ENCODE results near the gene MARCHF7.
"Not testable (repeated sequence)": the region's sequence is repeated elsewhere in the genome, so short reads cannot be mapped to it uniquely, and the experiment has no call there.

The MARCHF7 gene

GRCh38 chr2:159716857-159717256 lies 4.6 kb downstream of the MARCHF7 start:
- DNase-seq (ENCODE audit: low read depth, low spot score) = no peak

DNA sequence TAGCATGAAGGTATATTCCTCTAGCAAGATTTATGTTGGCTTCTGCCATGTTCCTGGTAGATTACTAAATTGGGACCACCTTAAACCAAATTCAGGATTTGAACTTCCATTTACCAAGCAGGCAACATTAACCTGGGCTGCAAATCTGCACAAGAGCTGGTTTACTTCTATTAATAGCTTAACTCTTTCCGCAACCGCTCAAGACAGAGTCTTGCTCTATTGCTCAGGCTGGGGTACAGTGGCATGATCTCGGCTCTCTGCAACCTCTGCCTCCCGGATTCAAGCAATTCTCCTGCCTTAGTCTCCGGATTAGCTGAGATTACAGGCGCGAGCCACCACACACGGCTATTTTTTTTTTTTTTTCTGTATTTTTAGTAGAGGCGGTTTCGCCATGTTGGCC lies 8.4 kb downstream of the MARCHF7 start:
- DNase-seq (ENCODE audit: low read depth, low spot score) = no peak

DNA sequence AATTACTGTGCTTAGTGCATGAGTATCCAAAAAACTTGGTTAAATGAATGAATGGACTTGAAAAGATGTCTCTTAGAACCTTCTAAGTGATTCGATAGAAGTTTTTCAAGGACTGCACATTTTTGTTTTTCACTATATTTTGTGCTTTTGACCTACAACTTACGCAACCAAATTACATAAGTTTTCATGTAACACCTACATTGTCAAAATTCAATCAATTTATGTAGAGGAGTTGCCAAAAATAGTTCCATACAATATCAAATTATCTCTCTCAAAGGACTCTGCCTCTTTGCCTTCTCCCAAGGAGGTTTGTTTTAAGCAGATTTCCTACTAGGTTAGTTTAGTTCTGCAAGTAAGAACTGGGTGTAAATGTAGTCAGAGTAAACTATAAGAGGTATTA lies 10.3 kb downstream of the MARCHF7 start:
- DNase-seq (ENCODE audit: low read depth, low spot score) = no peak

DNA sequence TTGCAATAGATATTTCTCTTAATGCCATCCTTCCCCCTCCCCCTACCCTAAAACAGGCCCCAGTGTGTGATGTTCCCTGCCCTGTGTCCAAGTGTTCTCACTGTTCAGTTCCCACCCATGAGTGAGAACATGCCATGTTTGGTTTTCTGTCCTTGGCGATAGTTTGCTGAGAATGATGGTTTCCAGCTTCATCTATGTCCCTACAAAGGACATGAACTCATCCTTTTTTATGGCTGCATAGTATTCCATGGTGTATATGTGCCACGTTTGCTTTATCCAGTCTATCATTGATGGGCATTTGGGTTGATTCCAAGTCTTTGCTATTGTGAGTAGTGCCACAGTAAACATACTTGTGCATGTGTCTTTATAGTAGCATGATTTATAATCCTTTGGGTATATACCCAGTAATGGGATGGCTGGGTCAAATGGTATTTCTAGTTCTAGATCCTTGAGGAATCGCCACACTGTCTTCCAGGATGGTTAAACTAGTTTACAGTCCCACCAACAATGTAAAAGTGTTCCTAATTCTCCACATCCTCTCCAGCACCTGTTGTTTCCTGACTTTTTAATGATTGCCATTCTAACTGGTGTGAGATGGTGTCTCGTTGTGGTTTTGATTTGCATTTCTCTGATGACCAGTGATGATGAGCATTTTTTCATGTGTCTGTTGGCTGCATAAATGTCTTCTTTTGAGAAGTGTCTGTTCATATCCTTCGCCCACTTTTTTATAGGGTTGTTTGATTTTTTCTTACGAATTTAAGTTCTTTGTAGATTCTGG lies 12.7 kb downstream of the MARCHF7 start:
- DNase-seq (ENCODE audit: low read depth, low spot score) = not testable (repeated sequence)

DNA sequence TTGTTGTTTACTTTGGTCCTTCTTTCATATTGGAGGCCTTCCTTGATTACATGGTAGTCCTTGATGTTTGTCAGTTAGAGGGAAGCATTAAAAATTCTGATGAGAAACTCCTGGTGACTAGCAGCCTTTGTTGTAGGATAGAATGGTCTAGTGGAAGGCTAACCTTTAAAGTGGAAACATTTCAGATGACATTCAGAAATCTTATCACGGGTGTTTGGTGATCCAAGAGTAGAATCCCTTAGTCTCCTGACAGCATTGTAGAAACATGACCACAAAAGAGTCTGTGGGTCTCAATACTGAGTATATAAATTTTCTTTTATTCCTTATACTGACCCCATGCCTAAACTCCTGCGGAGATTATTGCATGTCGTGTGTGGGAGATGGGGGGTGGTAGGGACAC lies 13.4 kb downstream of the MARCHF7 start:
- DNase-seq (ENCODE audit: low read depth, low spot score) = no peak

DNA sequence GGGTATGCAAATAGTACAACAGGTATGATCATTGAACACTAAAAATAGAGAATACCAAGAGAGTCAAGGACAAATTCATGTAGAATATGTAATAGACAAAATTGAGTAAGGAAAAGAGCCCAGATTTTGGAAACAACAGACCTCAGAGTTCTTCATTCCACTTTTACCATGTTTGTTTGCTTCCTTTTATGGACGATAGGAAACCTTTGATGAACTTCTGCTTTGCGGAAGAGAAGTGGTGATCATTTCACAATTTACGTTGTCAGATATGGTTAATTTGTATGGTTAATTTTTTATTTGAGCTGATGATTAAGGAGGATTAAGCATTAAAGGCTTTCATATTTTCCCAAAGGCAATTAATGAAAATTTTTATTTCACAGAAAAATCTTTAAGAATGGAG lies 16.3 kb downstream of the MARCHF7 start:
- DNase-seq (ENCODE audit: low read depth, low spot score) = no peak

DNA sequence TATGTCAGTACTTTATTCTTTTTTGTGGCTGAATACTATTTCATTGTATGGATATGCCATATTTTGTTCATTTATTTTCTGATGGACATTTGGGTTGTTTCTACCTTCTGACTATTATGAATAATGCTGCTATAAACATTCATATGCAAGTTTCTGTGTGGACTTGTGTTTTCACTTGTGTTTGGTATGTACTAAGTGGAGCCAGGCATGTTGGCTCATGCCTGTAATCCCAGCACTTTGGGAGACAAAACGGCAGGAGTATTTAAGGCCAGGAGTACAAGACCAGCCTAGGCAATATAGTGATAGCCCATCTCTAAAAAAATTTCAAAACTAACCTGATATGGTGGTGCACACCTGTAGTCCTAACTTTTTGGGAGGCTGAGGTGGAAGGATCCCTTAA lies 23.3 kb downstream of the MARCHF7 start:
- no peak for DNase-seq (ENCODE audit: low read depth, low spot score)

GRCh38 chr2:159736048-159736447 lies 23.7 kb downstream of the MARCHF7 start:
- DNase-seq (ENCODE audit: low read depth, low spot score) = peak; percentile 23

GRCh38 chr2:159737292-159737916 lies 25.1 kb downstream of the MARCHF7 start:
- DNase-seq (ENCODE audit: low read depth, low spot score) = no peak

DNA sequence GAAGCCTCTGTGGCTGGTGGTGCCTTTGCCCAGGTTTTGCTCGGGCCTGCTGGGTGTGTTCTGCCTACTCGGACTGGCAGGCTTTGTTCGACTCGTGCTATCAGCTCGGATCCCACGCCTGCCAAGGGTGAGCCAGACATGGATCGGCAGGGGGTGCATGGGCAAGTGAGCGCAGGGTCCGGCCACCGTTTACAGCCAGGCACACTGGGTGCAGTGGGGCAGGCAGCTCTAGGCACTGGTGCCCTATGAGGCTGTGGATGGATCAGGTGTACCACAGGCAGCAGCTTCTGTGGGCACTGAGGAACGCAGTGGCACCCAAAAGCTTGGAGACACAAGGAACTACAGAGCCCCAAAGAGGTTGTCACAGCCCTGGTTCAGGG lies 25.6 kb downstream of the MARCHF7 start:
- no peak for DNase-seq (ENCODE audit: low read depth, low spot score)

DNA sequence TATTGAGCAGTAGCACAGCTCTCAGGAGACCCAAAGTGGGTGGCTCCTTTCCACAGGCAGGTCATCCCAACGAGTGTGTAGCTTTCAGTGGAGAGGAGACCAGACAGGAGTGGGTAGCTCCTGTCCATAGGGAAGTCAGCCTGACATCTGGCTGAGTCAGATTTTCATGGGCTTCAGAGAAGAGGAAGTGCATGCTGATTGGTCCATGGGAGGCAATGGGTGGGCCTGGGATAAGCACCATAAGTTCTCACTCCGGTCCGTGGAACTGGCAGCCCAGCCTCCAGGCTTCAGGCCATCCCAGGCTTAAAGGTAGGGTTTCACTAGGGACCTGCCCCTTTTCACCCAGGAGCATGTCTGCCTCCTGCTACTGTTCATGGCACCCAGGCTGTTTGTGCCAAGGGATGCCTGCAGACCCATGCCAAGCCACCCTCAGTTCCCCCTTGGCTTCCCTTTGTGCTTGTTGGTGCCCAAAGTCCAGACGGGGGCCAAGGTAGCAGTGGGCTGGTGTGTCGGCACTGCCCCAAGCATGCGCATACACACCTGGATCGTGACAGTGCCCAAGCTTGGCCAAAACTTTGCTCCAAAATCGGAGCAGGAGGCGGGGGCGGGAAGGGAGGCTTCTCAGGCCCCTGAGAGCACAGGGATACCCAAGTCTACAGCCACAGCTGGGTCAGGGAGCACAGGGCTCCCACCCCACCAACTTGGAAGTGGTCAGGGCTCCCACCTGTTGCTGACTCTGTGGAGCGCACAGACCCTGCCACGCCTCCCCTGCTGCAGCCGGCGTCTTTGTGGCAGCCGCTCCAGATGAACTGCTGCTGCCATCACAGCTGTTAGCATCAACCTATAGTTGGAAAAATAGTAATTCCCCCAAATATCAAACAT lies 26.4 kb downstream of the MARCHF7 start:
- no peak for DNase-seq (ENCODE audit: low read depth, low spot score)

GRCh38 chr2:159742846-159743245 lies 30.5 kb downstream of the MARCHF7 start:
- no peak for DNase-seq (ENCODE audit: low read depth, low spot score)

DNA sequence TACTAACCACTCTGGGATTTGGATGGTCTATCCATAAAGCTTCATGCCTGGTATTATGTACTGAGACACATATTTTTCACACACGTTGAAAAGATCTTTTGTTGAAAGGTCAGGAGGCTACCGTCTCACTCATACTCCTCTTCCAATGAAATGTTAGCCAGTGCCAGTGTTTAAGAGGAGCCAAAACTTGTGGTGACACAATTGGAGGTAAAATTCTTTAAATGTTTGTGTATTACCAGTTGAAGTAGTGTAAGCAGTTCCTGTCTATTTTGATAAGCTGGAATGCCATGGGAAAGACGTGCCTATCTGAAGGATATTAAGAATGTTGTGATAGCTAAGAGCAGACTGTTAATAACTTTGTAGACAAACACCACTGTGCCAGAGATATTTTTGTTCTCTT lies 32.1 kb downstream of the MARCHF7 start:
- DNase-seq (ENCODE audit: low read depth, low spot score) = peak; percentile 86

DNA sequence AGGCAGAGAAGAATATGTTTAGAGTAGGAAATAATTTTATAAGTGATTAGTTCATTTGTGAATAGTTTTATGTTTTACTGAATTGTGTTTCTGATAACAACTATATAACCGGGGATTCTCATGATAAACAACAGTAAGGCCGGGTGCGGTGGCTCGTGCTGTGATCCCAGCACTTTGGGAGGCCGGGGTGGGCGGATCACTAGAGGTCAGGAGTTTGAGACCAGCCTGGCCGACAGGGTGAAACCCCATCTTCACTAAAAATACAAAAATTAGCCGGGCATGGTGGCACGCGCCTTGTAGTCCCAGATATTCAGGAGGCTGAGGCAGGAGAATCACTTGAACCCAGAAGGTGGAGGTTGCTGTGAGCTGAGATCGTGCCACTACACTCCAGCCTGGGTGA lies 32.9 kb downstream of the MARCHF7 start:
- DNase-seq (ENCODE audit: low read depth, low spot score) = not testable (repeated sequence)

DNA sequence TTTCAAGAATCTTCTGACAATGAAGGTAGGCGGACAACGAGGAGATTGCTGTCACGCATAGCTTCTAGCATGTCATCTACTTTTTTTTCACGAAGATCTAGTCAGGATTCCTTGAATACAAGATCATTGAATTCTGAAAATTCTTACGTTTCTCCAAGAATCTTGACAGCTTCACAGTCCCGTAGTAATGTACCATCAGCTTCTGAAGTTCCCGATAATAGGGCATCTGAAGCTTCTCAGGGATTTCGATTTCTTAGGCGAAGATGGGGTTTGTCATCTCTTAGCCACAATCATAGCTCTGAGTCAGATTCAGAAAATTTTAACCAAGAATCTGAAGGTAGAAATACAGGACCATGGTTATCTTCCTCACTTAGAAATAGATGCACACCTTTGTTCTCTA lies 35.8 kb downstream of the MARCHF7 start:
- no peak for DNase-seq (ENCODE audit: low read depth, low spot score)

GRCh38 chr2:159750873-159751272 lies 38.6 kb downstream of the MARCHF7 start:
- DNase-seq (ENCODE audit: low read depth, low spot score) = no peak

- no peak for DNase-seq (ENCODE audit: low read depth, low spot score)
Measured at GRCh38 chr2:159753797-159754196, 41.5 kb downstream of the MARCHF7 start.

GRCh38 chr2:159755014-159755413 lies 42.7 kb downstream of the MARCHF7 start:
- no peak for DNase-seq (ENCODE audit: low read depth, low spot score)

DNA sequence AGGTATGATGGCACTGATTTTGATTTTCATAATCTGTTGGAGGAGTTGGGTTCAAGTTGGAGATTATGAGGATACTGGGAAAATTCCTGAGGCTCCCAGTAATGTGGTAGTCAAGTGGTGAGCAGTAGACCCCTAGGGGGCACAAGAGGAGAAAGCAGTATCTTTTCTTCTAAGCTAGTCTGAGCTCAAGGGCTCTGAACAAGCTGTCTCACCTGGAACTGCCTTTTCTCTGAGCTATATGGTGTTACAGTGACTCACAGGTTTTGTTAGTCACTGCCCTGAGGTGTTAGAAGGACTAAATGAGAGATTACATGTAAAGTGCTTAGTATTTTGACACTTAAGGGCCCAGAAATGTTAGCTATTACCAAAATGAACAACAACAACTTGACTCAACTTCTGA lies 43.5 kb downstream of the MARCHF7 start:
- DNase-seq (ENCODE audit: low read depth, low spot score) = peak; percentile 53

DNA sequence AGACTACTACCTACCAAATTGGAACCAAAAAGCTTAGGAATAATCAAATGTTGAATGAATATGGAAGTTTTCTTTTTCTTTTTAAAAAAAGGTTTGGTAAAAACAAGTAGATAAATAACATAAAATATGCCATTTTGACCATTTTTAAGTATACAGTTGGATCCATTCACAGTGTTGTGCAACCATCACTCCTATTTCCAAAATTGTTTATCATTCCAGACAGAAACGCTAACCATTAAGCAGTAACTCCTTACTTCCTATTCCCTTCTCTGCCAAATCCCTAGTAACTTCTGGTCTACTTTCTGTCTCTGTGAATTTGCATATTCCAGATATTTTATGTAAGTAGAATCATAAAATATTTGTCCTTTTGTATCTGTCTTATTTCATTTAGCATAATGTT lies 45.9 kb downstream of the MARCHF7 start:
- DNase-seq (ENCODE audit: low read depth, low spot score) = no peak

DNA sequence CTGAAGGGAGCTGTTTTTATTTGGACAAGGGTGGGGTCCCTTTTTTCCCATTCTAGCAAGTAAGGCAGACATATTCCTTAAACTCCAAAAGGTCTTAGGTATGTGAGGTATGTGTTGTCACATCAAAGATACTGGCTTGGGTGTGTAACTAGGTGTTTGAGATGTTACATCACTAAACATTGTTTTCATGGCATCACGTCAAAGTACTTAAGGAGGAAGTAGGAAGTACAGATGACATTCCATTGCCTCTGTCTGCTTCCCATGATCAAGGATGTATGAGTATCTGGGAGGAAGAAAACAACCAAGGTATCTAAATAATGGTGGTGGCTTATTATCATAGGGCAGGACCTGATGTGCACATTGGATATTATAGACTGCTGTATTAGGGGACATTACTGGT lies 46.4 kb downstream of the MARCHF7 start:
- peak; percentile 26 for DNase-seq (ENCODE audit: low read depth, low spot score)

DNA sequence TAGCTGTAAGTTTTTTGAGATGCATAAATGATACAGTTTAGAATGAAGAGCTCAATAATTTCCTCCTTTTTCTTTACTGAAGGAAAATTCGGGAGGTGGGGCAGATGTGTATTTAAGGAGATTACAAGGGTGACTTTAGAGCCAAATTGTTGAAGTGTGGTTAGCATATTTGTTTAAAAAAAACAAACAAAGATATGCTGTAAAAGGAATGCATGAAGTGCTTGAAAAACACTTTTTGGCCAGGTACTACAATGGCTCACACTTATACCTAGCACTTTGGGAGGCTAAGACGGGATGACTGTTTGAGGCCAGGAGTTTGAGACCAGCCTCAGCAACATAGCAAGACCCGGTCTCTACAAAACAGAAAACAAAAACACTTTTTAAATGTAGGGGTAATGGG lies 47.3 kb downstream of the MARCHF7 start:
- DNase-seq (ENCODE audit: low read depth, low spot score) = peak; percentile 48

- no peak for DNase-seq (ENCODE audit: low read depth, low spot score)
Measured at GRCh38 chr2:159760326-159760725, 48.0 kb downstream of the MARCHF7 start.

All from astrocyte of the hippocampus (primary cell).